Measurements from ENCODE around the gene RUFY2. TPM values are rescaled to one million over a fixed set of nuclear protein-coding genes. Genes with fewer than 3 reads are reported as not detected.
A peak's percentile ranks its signal among the peaks of the same experiment; 100 is the strongest.
"Not testable (repeated sequence)": the region's sequence is repeated elsewhere in the genome, so short reads cannot be mapped to it uniquely, and the experiment has no call there.

RUFY2 gene
- total RNA-seq, 1 donor from 2014 or later: 22.4 TPM

GRCh38 chr10:68331455-68332258, 75.4 kb downstream of the RUFY2 start, which contains the start of gene HNRNPH3:
Gene HNRNPH3 (plus strand): TSS chr10:68332064. CDS start chr10:68337222, 5,158 bp downstream.
- Mint-ChIP-seq H3K4me1 (peaks cover 50% of the 10 kb centered on the region), H3K27ac (ENCODE audit: unreplicated experiment) (peak within 1 kb of the TSS; percentile 100), H3K27me3 (ENCODE audit: low read depth) (peaks cover 8% of the 10 kb centered on the region), H3K9me3 (no peaks in the 10 kb centered on the region), H3K36me3 (ENCODE audit: low read depth) (peaks cover 19% of the 10 kb centered on the region), H3K4me3 (peak within 1 kb of the TSS; percentile 100)
- TF ChIP-seq CTCF (conservative IDR thresholded peaks at IDR 0.05): peak; percentile 38
- DNase-seq (ENCODE audit: low read depth, low spot score): peak; percentile 99

- Mint-ChIP-seq H3K9me3 (no peaks in the 10 kb centered on the region), H3K36me3 (ENCODE audit: low read depth) (peaks cover 17% of the 10 kb centered on the region), H3K27ac (ENCODE audit: unreplicated experiment) (peak overlapping the region; percentile 100), H3K4me1 (peaks cover 43% of the 10 kb centered on the region), H3K4me3 (peak overlapping the region; percentile 100), H3K27me3 (ENCODE audit: low read depth) (peaks cover 8% of the 10 kb centered on the region)
- TF ChIP-seq CTCF (conservative IDR thresholded peaks at IDR 0.05): no peak
- no peak for DNase-seq (ENCODE audit: low read depth, low spot score)
Observed at GRCh38 chr10:68330852-68331454, 76.1 kb downstream of the RUFY2 start.

- H3K27me3 Mint-ChIP-seq (ENCODE audit: low read depth): peaks cover 8% of the 10 kb centered on the region
- peaks cover 28% of the 10 kb centered on the region for H3K4me1 Mint-ChIP-seq
- TF ChIP-seq CTCF (conservative IDR thresholded peaks at IDR 0.05): no peak
- H3K9me3 Mint-ChIP-seq: no peaks in the 10 kb centered on the region
- H3K27ac Mint-ChIP-seq (ENCODE audit: unreplicated experiment): no peak overlapping the region
- no peak for DNase-seq (ENCODE audit: low read depth, low spot score)
- H3K36me3 Mint-ChIP-seq (ENCODE audit: low read depth): peaks cover 14% of the 10 kb centered on the region
- peak overlapping the region; percentile 74 for H3K4me3 Mint-ChIP-seq
Observed at GRCh38 chr10:68329506-68329861, 77.6 kb downstream of the RUFY2 start.

- TF ChIP-seq CTCF (conservative IDR thresholded peaks at IDR 0.05): no peak
- peaks cover 25% of the 10 kb centered on the region for H3K4me1 Mint-ChIP-seq
- H3K27ac Mint-ChIP-seq (ENCODE audit: unreplicated experiment): peak overlapping the region; percentile 39
- H3K36me3 Mint-ChIP-seq (ENCODE audit: low read depth): peaks cover 9% of the 10 kb centered on the region
- peak overlapping the region; percentile 62 for H3K4me3 Mint-ChIP-seq
- H3K27me3 Mint-ChIP-seq (ENCODE audit: low read depth): peaks cover 8% of the 10 kb centered on the region
- DNase-seq (ENCODE audit: low read depth, low spot score): no peak
- no peaks in the 10 kb centered on the region for H3K9me3 Mint-ChIP-seq
Observed at GRCh38 chr10:68327889-68328786, 78.9 kb downstream of the RUFY2 start.

GRCh38 chr10:68324396-68324795, 82.7 kb downstream of the RUFY2 start:
- not testable (repeated sequence) for H3K9me3 Mint-ChIP-seq; H3K4me3 Mint-ChIP-seq; H3K36me3 Mint-ChIP-seq (ENCODE audit: low read depth); H3K27ac Mint-ChIP-seq (ENCODE audit: unreplicated experiment); H3K27me3 Mint-ChIP-seq (ENCODE audit: low read depth); DNase-seq (ENCODE audit: low read depth, low spot score)
- H3K4me1 Mint-ChIP-seq: peaks cover 10% of the 10 kb centered on the region

All from neural crest cell (in vitro differentiated cells).